Naive thymus-derived CD4-positive, alpha-beta T cell (primary cell): ENCODE results near the gene PROSER2. TPM values are rescaled to one million over a fixed set of nuclear protein-coding genes. Genes with fewer than 3 reads are reported as not detected.
"Not testable (repeated sequence)": the region's sequence is repeated elsewhere in the genome, so short reads cannot be mapped to it uniquely, and the experiment has no call there.

ENCODE experiments used
- ATAC-seq: fragments of 150-1000 bp; cut with Tn5 transposase; 2 replicates; pipeline ENCODE4 v1.10.0; 2021; ENCODE audit warnings: mild to moderate bottlenecking, moderate library complexity
- CTCF ChIA-PET: fragments of 350-600 bp; sonication (Branson Sonifier 250); formaldehyde crosslinking; loops from one replicate; lab custom pipeline; 2021; ENCODE audit warnings: antibody characterized with exemption; lab: Charles Lee
- POLR2A ChIA-PET: fragments of 350-600 bp; sonication (Branson Sonifier 250); formaldehyde crosslinking; loops from one replicate; lab custom pipeline; 2021; ENCODE audit warnings: antibody characterized with exemption, inconsistent platforms; lab: Charles Lee
- DNase-seq, 9 donors: peaks; one replicate each; pipeline versions ENCODE4 v3.0.0 to v3.0.0-alpha.2; 2020 to 2022; ENCODE audit warnings: mixed read lengths in 1 of 9
- H3K27ac ChIP-seq: one replicate; pipeline ENCODE4 v1.7.0; 2013; ENCODE audit warnings: mild to moderate bottlenecking, low read depth, low read length, moderate library complexity
- H3K27me3 ChIP-seq, 2 donors: one replicate each; pipeline ENCODE4 v1.7.0; 2013; ENCODE audit warnings: low read length in 2 of 2, mild to moderate bottlenecking in 2 of 2, moderate library complexity in 2 of 2; ENCODE audit not compliant: control insufficient read depth in 2 of 2, insufficient read depth in 2 of 2
- H3K36me3 ChIP-seq, 3 experiments: 1 replicate in 2 of 3; 2 replicates in 1 of 3; pipeline ENCODE4 v1.7.0; 2013; ENCODE audit warnings: low read length in 3 of 3, mild to moderate bottlenecking in 3 of 3, moderate library complexity in 1 of 3; ENCODE audit not compliant: insufficient read depth in 3 of 3, control insufficient read depth in 2 of 3
- H3K4me1 ChIP-seq, 2 donors: one replicate each; pipeline ENCODE4 v1.7.0; 2013; ENCODE audit warnings: low read length in 2 of 2, mild to moderate bottlenecking in 2 of 2, moderate library complexity in 1 of 2; ENCODE audit not compliant: control insufficient read depth in 2 of 2, insufficient read depth in 2 of 2
- H3K4me3 ChIP-seq: 2 replicates; pipeline ENCODE4 v1.7.0; 2013; ENCODE audit warnings: mild to moderate bottlenecking, low read length
- H3K9me3 ChIP-seq, 3 experiments: 1 replicate in 2 of 3; 2 replicates in 1 of 3; pipeline ENCODE4 v1.7.0; 2013; ENCODE audit warnings: low read length in 3 of 3; ENCODE audit not compliant: control insufficient read depth in 2 of 3
- H3K27ac Mint-ChIP-seq, 9 donors: one replicate each; pipeline ENCODE4 v1.8.0; 2020 to 2022; ENCODE audit warnings: mixed read lengths in 9 of 9, mild to moderate bottlenecking in 8 of 9, moderate library complexity in 5 of 9, inconsistent platforms in 2 of 9
- H3K27me3 Mint-ChIP-seq, 5 donors: one replicate each; pipeline ENCODE4 v1.8.0; 2021 to 2022; ENCODE audit warnings: mixed read lengths in 5 of 5, mild to moderate bottlenecking in 1 of 5
- H3K36me3 Mint-ChIP-seq, 5 donors: one replicate each; pipeline ENCODE4 v1.8.0; 2020 to 2022; ENCODE audit warnings: mixed read lengths in 5 of 5, mild to moderate bottlenecking in 3 of 5, inconsistent platforms in 1 of 5
- H3K4me1 Mint-ChIP-seq, 7 donors: one replicate each; pipeline ENCODE4 v1.8.0; 2020 to 2022; ENCODE audit warnings: mixed read lengths in 7 of 7, mild to moderate bottlenecking in 3 of 7, inconsistent platforms in 1 of 7
- H3K4me3 Mint-ChIP-seq, 10 donors: one replicate each; pipeline ENCODE4 v1.8.0; 2020 to 2022; ENCODE audit warnings: mild to moderate bottlenecking in 10 of 10, mixed read lengths in 10 of 10, moderate library complexity in 6 of 10, inconsistent platforms in 2 of 10
- H3K9me3 Mint-ChIP-seq, 11 donors: one replicate each; pipeline ENCODE4 v1.8.0; 2020 to 2022; ENCODE audit warnings: mixed read lengths in 11 of 11, mild to moderate bottlenecking in 4 of 11, inconsistent platforms in 1 of 11, moderate library complexity in 1 of 11
- intact Hi-C, 2 donors: fragments of 100-400 bp; cut with micrococcal nuclease; formaldehyde crosslinking; loops; one replicate each; pipeline ENCODE4 v1.15.1; 2023
- polyA plus RNA-seq, 2 donors: library from polyadenylated mRNA; unstranded; fragments of 300-500 nt; fragmentation: Illumina TruSeq; gene quantifications; one replicate each; pipeline ENCODE4 v1.2.3, GENCODE V29; 2021
- total RNA-seq, 6 experiments: library from RNA in 5 of 6; stranded (reverse) in 5 of 6; gene quantifications; 1 replicate in 5 of 6; 2 replicates in 1 of 6; pipeline ENCODE4 v1.2.3 and lab custom pipeline; 2021 to 2026

Gene PROSER2
- total and polyA plus RNA-seq, 7 experiments from 2014 or later = 0.07 to 4.9 (median 2.2) TPM

DNA sequence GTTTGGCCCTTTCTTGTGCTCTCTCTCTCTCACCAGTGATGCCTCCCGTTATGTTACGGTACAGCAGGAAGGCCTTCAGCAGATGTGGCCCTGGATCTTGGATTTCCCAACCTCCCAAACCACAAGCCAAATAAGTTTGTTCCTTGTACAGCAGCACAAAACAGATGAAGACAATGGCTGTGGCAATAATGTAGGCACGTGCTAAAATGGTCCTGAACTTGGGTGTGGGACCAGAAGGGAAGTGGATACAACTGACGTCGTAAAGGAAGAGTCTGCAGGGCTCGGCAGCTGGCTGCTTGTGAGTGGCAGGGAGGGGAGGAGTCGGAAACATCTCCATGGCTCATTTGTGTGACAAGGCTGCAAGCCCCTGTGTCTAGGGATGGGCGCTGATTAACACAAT lies 26.8 kb downstream of the PROSER2 start:
- Mint-ChIP-seq H3K4me3 (no peak overlapping the region), H3K27me3 (peaks cover 0 to 47% (median 18%) of the 10 kb centered on the region in 5 donors), H3K9me3 (no peaks in the 10 kb centered on the region), H3K27ac (no peak overlapping the region), H3K4me1 (peaks cover 0 to 25% (median 13%) of the 10 kb centered on the region in 7 donors), H3K36me3 (peaks cover 0 to 27% (median 0%) of the 10 kb centered on the region in 5 donors)
- H3K27me3 ChIP-seq = no peaks in the 10 kb centered on the region
- CTCF ChIA-PET = interaction anchor here (0.6 kb wide), 1 partner anchor 16 kb away, joined by 4 read pairs; no protein-coding TSS in a partner anchor
- ATAC-seq (peak; percentile 88), DNase-seq (no peak)
- H3K9me3 ChIP-seq = no peaks in the 10 kb centered on the region
- H3K4me3 ChIP-seq = no peak overlapping the region
- H3K4me1 ChIP-seq = peaks cover 0 to 2% of the 10 kb centered on the region in 2 donors
- POLR2A ChIA-PET = no interaction called here
- no peak overlapping the region for H3K27ac ChIP-seq
- no peaks in the 10 kb centered on the region for H3K36me3 ChIP-seq
- intact Hi-C loops = no loop called here

DNA sequence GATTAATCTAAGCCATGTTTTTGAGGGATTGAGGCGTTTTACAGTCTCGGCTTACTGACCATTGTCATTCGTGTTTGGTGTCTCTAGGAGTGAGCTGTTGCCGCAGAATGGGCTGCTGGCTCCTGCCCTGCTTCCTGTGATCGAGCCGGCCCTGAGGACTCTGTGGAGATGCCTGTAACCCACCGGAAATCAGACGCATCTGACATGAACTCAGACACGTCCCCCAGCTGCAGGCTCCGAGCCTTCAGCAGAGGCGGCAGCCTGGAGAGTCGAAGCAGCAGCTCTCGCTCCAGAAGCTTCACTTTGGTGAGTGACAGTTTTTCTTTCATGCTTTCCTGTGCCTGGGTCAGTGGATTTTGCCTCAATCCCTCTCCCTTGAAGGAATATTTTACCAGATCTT lies 28.8 kb downstream of the PROSER2 start:
- POLR2A ChIA-PET = interaction anchor here (1.5 kb wide), 1 partner anchor 13 kb away, joined by 3 read pairs; no protein-coding TSS in a partner anchor
- intact Hi-C loops = no loop called here
- no peaks in the 10 kb centered on the region for H3K9me3 Mint-ChIP-seq

GRCh38 chr10:11852637-11853036 lies 29.5 kb downstream of the PROSER2 start:
- H3K27me3 ChIP-seq, H3K4me1 Mint-ChIP-seq, POLR2A ChIA-PET, H3K4me3 ChIP-seq, H3K27ac ChIP-seq, H3K9me3 Mint-ChIP-seq, intact Hi-C loops, DNase-seq, H3K4me1 ChIP-seq, H3K36me3 ChIP-seq, ATAC-seq, H3K27ac Mint-ChIP-seq, H3K4me3 Mint-ChIP-seq, CTCF ChIA-PET, H3K9me3 ChIP-seq: not testable (repeated sequence)
- H3K27me3 Mint-ChIP-seq = peaks cover 0 to 41% (median 7%) of the 10 kb centered on the region in 5 donors
- H3K36me3 Mint-ChIP-seq = peaks cover 0 to 28% (median 4%) of the 10 kb centered on the region in 5 donors

More for the DNA sequence above, 28.8 kb downstream of the PROSER2 start:
- Histone ChIP-seq H3K27ac (no peak overlapping the region), H3K36me3 (no peaks in the 10 kb centered on the region), H3K9me3 (no peaks in the 10 kb centered on the region), H3K4me3 (no peak overlapping the region), H3K4me1 (no peaks in the 10 kb centered on the region), H3K27me3 (no peaks in the 10 kb centered on the region)
- Mint-ChIP-seq H3K27ac (no peak overlapping the region), H3K27me3 (peaks cover 0 to 44% (median 10%) of the 10 kb centered on the region in 5 donors), H3K4me1 (peaks cover 0 to 8% (median 0%) of the 10 kb centered on the region in 7 donors), H3K36me3 (peaks cover 0 to 25% (median 4%) of the 10 kb centered on the region in 5 donors), H3K4me3 (no peak overlapping the region)
- no peak for DNase-seq
- CTCF ChIA-PET = no interaction called here
- ATAC-seq = no peak

DNA sequence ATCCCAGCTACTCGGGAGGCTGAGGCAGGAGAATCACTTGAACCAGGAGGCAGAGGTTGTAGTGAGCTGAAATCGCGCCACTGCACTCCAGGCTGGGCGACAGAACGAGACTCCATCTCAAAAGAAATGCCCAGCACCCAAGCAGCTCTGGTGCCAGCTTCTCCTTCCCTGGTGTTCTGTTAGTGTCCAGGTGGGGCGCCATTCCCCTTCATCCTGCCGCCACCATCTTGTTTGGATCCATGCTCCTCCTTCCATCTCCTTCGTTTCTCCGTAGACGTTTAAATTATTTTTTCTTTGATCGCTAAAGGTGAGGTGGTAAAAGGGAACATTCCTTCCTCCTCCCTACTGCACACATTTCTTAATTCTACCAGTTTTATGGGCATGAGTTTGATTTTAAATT lies 30.3 kb downstream of the PROSER2 start:
- CTCF ChIA-PET = no interaction called here
- no peak overlapping the region for H3K4me3 Mint-ChIP-seq
- H3K27ac Mint-ChIP-seq = no peak overlapping the region

GRCh38 chr10:11854301-11854700 lies 31.1 kb downstream of the PROSER2 start:
- DNase-seq (no peak), ATAC-seq (no peak)
- Histone ChIP-seq H3K9me3 (no peaks in the 10 kb centered on the region), H3K4me3 (no peak overlapping the region), H3K27ac (no peak overlapping the region), H3K27me3 (no peaks in the 10 kb centered on the region), H3K36me3 (no peaks in the 10 kb centered on the region), H3K4me1 (no peaks in the 10 kb centered on the region)
- intact Hi-C loops = no loop called here
- CTCF ChIA-PET = no interaction called here
- H3K36me3 Mint-ChIP-seq = peaks cover 0 to 25% (median 4%) of the 10 kb centered on the region in 5 donors
- H3K4me1 Mint-ChIP-seq = peaks cover 0 to 4% (median 0%) of the 10 kb centered on the region in 7 donors
- peaks cover 0 to 44% (median 4%) of the 10 kb centered on the region in 5 donors for H3K27me3 Mint-ChIP-seq
- no peak overlapping the region for H3K4me3 Mint-ChIP-seq
- no peak overlapping the region for H3K27ac Mint-ChIP-seq
- POLR2A ChIA-PET = no interaction called here
- no peaks in the 10 kb centered on the region for H3K9me3 Mint-ChIP-seq

More for the DNA sequence above, 30.3 kb downstream of the PROSER2 start:
- ATAC-seq (no peak), DNase-seq (no peak)
- no peaks in the 10 kb centered on the region for H3K27me3 ChIP-seq
- no peaks in the 10 kb centered on the region for H3K36me3 ChIP-seq
- POLR2A ChIA-PET = no interaction called here
- H3K4me1 Mint-ChIP-seq = peaks cover 0 to 4% (median 0%) of the 10 kb centered on the region in 7 donors
- H3K27ac ChIP-seq = no peak overlapping the region
- intact Hi-C loops = no loop called here
- no peak overlapping the region for H3K4me3 ChIP-seq
- H3K9me3 Mint-ChIP-seq = no peaks in the 10 kb centered on the region
- peaks cover 0 to 28% (median 4%) of the 10 kb centered on the region in 5 donors for H3K36me3 Mint-ChIP-seq
- no peaks in the 10 kb centered on the region for H3K9me3 ChIP-seq
- peaks cover 0 to 44% (median 4%) of the 10 kb centered on the region in 5 donors for H3K27me3 Mint-ChIP-seq
- H3K4me1 ChIP-seq = no peaks in the 10 kb centered on the region

DNA sequence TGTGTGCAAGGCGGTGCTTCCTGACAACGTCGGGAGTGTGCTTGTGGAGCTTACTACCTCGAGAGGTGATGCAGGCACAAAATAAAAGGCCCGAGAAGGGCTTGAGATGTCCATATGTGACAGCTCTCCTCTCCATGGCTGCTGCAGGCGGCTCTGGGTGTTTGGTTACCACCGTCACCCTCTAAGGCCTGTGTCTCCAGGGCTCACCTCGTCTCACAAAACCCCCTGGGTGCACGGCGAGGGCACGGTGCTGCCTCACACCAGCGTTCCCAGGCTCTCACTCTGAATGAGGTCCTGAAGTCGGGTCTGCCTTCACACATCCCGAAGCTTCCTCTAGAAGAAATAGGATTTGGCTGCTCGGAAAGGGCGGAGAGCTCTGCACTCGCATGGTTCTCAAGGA lies 32.9 kb downstream of the PROSER2 start:
- Mint-ChIP-seq H3K4me1 (peaks cover 0 to 4% (median 0%) of the 10 kb centered on the region in 7 donors), H3K4me3 (no peak overlapping the region), H3K36me3 (peaks cover 0 to 16% (median 5%) of the 10 kb centered on the region in 5 donors), H3K27me3 (peaks cover 0 to 49% (median 4%) of the 10 kb centered on the region in 5 donors), H3K9me3 (no peaks in the 10 kb centered on the region), H3K27ac (no peak overlapping the region)
- Histone ChIP-seq H3K4me1 (no peaks in the 10 kb centered on the region), H3K9me3 (no peaks in the 10 kb centered on the region), H3K27ac (no peak overlapping the region), H3K36me3 (no peaks in the 10 kb centered on the region), H3K4me3 (no peak overlapping the region), H3K27me3 (no peaks in the 10 kb centered on the region)
- ChIA-PET POLR2A (no interaction called here), CTCF (no interaction called here)
- intact Hi-C loops = no loop called here
- DNase-seq (no peak), ATAC-seq (no peak)

GRCh38 chr10:11856678-11857077 lies 33.5 kb downstream of the PROSER2 start:
- H3K9me3 Mint-ChIP-seq = no peaks in the 10 kb centered on the region
- Histone ChIP-seq H3K4me3 (no peak overlapping the region), H3K36me3 (no peaks in the 10 kb centered on the region), H3K27me3 (no peaks in the 10 kb centered on the region), H3K9me3 (no peaks in the 10 kb centered on the region), H3K27ac (no peak overlapping the region), H3K4me1 (no peaks in the 10 kb centered on the region)
- peaks cover 0 to 7% (median 4%) of the 10 kb centered on the region in 7 donors for H3K4me1 Mint-ChIP-seq
- peaks cover 0 to 52% (median 4%) of the 10 kb centered on the region in 5 donors for H3K27me3 Mint-ChIP-seq
- ATAC-seq (no peak), DNase-seq (no peak)
- intact Hi-C loops = no loop called here
- peaks cover 0 to 19% (median 8%) of the 10 kb centered on the region in 5 donors for H3K36me3 Mint-ChIP-seq
- no peak overlapping the region for H3K27ac Mint-ChIP-seq
- ChIA-PET POLR2A (no interaction called here), CTCF (no interaction called here)
- no peak overlapping the region for H3K4me3 Mint-ChIP-seq
